ENCODE data around the gene UFSP2.
"Not testable (repeated sequence)": the region's sequence is repeated elsewhere in the genome, so short reads cannot be mapped to it uniquely, and the experiment has no call there.

Gene UFSP2

DNA sequence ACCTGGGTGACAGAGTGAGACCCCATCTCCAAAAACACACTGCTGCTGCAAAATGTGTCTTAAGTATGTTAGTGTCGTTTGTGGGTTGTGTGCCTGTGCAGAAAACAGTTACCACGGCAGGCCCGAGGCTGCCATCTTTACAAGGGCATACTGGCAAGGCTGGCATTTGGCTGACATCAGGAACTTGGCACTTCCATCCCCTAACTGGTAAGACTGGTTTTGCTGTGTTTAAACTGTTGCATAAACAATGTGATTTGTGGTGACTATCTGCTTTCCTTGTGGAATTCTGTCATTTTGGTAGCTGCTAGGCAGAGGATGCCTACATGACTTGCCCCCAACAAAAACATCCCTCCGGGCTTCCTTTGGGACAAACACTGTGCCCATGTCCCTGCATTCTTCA, 42.3 kb downstream of the UFSP2 start:
- no peak for DNase-seq

DNA sequence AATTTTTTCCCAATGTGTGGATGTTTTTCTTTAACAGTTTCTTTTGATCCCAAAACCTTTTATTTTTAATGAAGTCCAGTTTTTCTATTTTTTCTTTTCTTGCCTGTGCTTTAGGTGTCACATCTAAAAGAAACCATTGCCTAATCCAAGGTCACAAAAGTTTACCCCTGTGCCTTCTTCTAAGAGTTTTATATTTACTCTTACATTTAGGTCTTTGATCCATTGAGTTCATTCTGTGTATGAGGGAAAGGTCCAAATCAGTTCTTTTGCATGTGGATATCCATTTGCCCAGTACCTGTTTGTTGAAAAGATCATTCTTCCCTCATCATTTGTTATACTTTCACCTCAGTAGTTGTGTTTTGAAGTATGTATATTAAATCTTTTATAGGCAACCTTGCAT, 43.0 kb downstream of the UFSP2 start:
- DNase-seq, result no peak

- DNase-seq, result no peak
These were observed 44.2 kb downstream of the UFSP2 start for GRCh38 chr4:185381288-185382196.

DNA sequence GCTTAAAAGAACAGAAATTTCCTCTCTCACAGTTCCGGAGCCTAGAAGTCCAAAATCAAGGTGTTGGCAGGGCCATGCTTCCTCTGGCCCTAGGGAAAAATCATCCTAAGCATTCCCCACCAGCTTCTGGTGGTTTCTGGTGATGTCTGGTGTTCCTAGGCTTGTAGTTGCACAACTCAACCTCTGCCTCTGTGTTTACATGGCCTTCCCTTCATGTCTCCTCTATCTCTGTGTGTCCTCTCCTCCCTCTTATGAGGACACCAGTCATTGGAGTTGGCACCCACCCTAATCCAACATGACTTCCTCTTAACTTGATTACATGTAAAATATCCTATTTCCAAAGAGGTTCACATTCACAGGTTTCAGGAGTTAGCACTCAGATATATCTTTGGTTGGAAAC, 45.4 kb downstream of the UFSP2 start:
- no peak for DNase-seq

DNA sequence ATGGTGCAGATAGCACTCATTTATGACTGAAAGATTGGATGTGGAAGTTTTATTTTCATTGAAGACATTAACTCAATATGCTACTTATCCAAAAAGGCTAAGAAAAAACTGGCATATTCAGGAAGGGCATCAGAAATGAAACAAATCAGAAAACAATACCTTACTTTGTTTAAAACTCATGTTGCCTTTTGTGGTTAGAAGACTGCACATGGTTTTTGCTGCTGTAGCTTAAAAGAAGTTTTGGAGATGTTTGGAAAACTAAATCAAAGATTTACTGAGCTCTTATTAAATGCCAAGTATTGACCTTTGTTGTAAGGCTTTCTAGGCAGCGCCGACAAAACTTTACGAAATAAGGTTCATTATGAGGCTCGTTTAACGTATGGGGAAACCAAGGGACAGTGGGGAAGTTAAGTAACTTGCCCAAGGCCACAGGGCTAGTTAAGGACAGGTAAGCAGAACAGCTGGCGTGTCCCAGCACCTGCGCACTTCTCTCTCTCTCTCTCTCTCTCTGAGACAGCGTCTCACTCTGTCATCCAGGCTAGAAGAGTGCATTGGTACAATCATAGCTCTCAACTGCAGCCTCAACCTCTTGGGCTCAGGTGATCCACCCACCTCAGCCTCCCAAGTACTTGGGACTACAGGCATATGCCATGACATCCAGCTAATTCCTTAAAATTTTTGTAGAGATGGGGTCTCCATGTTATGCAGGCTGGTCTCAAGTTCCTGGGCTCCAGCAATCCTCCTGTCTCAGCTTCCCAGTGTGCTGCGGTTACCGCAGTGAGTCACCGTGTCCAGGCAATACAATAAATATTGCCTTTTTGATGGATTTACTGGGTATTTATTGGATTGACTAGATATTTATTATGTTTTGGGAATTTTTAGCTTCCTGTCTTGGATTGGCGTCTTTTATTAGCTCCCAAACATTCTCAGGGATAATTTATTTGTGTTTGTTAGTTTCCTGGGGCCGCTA, 46.2 kb downstream of the UFSP2 start:
- DNase-seq, result no peak

DNA sequence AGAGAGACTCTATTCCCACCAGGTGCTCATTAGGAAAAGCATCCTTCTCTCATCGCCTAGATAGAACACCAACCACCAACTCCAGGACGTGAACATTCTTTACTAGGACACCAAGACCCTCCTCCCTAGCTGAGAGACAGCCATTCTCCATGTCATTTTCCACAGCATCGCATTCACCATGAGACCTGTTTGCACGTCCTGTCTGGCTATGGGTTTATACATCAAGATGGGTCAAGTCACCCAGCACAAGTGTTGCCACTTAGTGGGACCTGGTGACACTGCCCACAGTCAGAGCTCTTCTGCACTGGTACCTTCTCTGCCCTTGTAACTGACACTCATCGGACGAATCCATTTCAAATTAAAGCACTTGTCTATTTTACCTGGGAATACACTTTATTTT, 47.5 kb downstream of the UFSP2 start:
- DNase-seq, result no peak

- DNase-seq, result no peak
These were observed 51.2 kb downstream of the UFSP2 start for GRCh38 chr4:185374573-185374972.

GRCh38 chr4:185374027-185374426, 51.7 kb downstream of the UFSP2 start:
- DNase-seq, result no peak

DNA sequence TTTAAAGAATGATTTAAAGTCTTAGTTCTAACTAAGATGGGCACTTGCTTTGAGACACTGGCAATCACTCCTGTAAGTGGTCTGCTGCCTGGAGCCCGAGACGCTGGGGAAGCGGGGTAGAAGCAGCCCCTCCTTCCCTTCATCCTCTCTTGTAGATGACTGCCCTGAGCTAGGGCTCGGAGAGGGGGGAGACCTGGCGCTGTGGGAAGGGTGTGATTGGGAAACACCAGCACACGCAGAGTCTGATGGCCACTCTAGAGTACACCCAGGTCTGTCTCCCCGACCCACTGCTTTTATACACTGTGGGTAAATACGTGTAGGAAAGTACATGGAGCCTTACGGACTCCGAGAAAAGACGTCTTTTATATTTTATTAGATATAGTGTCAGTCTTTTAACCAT, 54.1 kb downstream of the UFSP2 start:
- DNase-seq, result no peak

- DNase-seq, result no peak
These were observed 55.4 kb downstream of the UFSP2 start for GRCh38 chr4:185370268-185370949.

DNA sequence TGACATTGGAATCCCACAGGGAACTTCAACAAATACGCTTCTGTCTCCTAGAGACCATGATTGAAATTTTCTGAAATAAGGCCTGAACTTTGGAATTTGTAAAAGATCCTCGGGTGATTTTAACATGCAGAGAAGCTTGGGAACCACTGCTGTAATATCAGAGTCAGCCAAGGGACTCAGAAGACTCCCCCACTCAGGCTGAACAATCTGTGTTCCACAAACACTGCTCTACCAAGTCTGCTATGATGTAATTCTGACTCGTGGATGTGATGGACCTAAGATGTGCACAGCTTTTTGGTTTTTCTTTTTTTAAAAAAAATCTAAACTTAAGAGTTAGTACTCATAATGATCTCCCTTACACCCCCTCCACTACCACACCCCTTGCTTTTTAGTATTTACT, 56.0 kb downstream of the UFSP2 start:
- DNase-seq, result no peak

GRCh38 chr4:185364886-185365285, 60.9 kb downstream of the UFSP2 start:
- DNase-seq, result no peak

DNA sequence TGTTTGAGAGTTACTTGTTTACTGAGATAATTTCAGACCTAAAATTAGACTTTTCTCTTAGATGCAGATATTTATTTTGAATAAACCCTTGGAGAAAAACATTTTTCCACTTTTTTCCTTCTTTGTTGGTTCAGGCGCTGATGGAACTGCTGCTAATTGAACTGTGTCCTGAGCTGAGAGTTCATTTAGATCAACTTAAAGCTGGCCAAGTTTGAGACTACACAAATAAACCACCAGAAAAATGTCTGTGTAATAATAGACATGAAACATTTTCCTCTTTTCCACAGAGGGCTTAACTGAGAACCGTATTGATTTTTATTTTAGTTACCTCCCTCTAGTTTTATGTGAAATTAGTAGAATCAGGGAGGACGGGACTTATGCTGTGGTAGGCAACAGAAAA, 62.5 kb downstream of the UFSP2 start:
- no peak for DNase-seq

DNA sequence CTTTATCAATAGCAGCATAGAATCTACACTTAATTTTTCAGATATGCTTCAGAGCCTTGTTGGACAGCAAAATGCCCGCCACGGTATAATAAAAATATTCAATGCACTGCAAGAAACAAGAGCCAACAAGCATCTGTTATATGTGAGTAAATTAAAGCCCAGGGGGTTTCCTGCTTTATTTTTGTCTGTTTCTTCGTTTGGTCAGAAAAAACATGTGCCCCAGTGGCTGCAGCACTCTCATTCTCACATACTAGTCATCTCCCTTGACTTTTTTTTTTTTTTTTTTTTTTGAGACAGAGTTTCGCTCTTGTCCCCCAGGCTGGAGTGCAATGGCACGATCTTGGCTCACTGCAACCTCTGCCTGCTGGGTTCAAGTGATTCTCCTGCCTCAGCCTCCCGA, 63.2 kb downstream of the UFSP2 start:
- DNase-seq, result not testable (repeated sequence)

- no peak for DNase-seq
These were observed 63.9 kb downstream of the UFSP2 start for GRCh38 chr4:185361872-185362271.

- no peak for DNase-seq
These were observed 65.9 kb downstream of the UFSP2 start for GRCh38 chr4:185359767-185360446.

DNA sequence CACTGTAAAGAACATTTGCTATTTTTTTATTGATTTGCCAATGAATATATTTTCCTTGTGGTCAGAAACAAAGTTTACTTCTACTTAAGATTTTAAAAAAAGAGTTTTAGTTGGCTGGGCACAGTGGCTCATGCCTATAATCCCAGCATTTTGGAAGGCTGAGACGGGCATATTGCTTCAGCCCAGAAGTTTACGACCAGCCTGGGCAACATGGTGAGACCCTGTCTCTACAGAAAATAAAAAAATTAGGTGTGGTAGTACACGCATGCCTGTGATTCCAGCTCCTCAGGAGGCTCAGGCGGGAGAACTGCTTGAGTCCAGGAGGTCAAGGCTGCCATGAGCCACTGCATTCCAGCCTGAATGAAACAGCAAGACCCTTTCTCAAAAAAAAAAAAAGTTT, 66.8 kb downstream of the UFSP2 start:
- DNase-seq, result no peak

GRCh38 chr4:185358514-185358913, 67.2 kb downstream of the UFSP2 start:
- DNase-seq, result no peak

DNA sequence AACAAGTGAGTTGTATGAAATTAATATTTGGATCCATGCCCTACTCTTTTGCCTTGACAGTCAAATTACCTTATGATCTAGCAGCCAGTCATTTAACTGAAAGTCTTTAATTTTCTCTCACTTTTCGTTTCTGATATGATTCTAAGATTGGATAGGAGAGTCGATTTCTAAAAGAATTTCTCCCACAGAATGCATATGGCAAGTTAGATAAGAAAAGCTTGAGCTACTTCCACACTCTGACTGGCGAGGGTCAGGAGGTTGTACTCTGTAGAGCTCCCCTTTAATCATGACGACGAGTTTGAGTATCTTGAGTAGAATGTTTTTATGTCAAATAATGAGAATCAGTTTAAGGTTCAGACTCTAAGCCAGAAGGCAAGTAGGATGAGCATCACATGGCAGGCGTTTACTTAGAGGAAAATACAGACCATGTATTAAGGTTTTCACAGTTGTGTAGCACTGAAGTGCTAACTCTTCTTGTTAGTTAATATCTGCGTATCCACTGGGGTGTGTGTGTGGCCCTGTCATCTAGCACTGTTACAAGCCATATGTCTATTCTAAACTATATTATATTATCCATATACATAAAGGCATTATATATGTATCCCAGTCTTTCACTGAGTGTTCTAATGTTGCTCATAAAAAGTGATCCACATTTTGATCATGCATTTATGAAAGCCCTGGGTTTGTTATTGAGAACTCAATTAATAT, 67.9 kb downstream of the UFSP2 start:
- no peak for DNase-seq

GRCh38 chr4:185357211-185357610, 68.6 kb downstream of the UFSP2 start:
- DNase-seq, result no peak

- no peak for DNase-seq
These were observed 73.0 kb downstream of the UFSP2 start for GRCh38 chr4:185352741-185353140.

- no peak for DNase-seq
These were observed 73.6 kb downstream of the UFSP2 start for GRCh38 chr4:185352202-185352601.
